ELR (cell line): ENCODE results near the gene GPC2.

Experiments used
- DNase-seq: peaks from one replicate; pipeline ENCODE4 v3.0.0-alpha.2; 2015; ENCODE audit warnings: low read depth

The GPC2 gene

GRCh38 chr7:100122067-100122466 lies 55.1 kb downstream of the GPC2 start:
- DNase-seq: no peak

GRCh38 chr7:100120733-100121036 lies 56.5 kb downstream of the GPC2 start:
- no peak for DNase-seq

DNA sequence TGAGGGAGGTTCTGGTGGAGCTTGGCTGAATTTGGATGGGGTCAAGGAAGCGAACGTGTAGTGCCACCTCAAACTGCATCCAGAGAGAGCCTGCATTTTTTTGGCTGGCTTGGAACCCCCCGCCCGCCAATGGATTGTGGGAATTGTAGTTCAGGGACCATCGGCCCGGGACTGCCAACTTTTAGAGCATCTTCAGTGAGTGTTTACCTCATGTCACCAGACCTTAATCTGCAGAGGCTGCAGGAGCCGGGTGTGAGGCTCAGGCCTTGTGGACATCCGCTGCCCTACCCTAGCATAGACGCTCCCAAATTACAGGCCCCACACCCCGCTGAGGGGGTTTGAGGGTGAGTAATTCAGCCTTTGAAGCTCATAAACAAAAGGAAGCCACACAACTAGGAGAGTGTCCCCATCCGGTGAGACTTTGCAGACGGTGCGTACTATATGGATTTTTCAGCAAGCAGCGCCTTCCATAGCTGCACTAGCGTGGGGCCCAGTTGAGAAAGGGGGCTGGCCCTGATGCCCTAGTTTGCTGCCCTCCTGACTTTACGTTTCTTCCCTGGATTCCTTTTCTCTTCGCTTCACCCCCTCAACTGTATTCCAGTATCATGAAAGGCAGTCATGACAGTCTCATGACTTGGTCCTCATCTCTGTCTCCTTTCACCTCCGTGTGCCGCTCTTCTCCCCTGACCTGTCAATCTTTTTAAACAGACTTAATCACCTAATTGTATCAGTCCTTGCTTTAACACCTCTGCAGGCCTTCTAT lies 57.0 kb downstream of the GPC2 start:
- peak; percentile 73 for DNase-seq
